Stimulated activated CD4-positive, alpha-beta T cell treated with anti-CD3 and anti-CD28 coated beads, Interleukin-4, amount 100 ng/mL, for 1 hour (primary cell): Measurements from ENCODE around the gene GRM8.

Source experiments
- DNase-seq: peaks from one replicate; pipeline ENCODE4 v3.0.0-alpha.2; 2020

GRM8 gene

DNA sequence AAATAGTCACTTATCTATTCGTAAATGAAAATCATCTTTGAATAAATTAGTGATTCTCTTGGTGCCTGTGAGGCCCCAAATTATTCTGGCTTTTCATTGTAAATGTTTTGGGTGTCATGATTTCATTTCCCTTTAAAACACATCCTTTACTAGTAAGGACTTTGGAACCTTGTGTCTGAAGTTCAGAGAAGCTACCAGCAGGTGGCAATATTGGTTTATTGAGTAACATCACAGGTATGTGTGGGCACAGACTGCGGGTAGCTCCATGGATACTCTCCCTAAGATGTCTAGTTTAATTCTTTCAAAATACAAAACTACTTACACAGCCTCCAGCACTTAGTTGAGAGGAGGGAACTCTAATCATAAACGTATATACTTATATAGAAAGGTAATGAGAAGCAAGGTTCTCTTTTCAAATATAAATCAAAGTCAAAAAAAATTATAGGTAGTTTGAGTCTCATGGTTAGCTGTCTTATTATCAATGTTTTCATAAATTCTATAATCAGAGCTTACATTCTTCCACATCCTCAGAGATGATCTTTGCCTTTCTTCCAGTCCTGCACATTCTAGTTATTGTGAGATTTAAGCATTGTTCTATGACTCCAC lies 449.6 kb downstream of the GRM8 start:
- DNase-seq = peak; percentile 2

DNA sequence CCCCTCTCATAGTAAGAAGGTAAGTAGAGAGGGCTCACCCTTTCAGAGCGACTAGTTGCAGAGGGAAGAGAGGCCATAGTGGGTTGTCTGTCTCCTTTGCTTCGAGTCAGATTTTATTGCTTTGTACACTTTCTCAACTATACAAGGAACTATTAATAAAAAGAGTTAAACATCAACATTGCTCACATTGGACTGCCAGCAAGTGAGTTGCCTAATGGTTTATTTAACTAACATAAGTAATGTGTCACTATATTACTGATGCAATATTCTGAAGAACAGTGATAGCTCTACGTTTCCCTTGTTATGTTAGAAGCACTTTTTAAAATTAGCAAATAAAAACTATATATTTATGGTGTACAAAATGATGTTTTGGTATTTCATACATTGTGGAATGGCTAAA lies 451.0 kb downstream of the GRM8 start:
- no peak for DNase-seq

DNA sequence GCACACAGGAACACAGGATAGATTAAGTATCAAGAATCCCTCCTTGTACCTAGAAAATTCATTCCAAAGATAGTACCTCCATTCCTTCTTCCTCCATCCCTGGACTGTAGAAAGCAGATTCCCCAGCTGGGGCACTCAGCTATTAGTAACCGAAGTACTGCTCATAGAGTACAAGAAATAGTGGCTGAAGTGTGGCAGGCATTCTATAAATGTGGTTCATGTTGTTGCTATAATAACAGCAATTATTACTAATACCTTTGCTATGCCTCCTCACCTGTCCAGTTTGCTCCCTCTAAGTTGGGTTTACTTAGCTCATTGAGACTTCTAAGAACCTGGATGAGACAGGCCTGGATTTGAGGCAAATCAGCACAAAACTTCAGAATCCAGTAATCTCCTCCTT lies 453.2 kb downstream of the GRM8 start:
- DNase-seq = no peak

DNA sequence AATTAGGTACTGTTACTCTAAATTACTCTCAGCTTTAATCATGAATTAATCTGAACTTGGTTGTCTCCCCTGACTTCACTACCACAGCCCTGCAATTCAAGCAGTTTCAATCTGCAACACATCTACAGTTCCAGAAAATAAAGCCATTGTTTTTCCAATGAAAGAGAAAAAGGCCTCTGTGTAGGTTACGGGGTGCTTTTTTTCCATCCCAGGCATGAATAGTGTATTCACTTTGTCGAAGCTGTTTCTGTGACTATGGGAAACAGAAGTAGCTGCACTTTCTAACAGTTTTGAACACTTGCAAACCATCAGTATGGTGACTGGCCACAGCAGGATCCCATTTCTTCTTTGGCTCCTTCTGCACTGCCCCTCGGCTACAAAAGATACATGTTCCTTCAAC lies 460.2 kb downstream of the GRM8 start:
- DNase-seq = no peak

DNA sequence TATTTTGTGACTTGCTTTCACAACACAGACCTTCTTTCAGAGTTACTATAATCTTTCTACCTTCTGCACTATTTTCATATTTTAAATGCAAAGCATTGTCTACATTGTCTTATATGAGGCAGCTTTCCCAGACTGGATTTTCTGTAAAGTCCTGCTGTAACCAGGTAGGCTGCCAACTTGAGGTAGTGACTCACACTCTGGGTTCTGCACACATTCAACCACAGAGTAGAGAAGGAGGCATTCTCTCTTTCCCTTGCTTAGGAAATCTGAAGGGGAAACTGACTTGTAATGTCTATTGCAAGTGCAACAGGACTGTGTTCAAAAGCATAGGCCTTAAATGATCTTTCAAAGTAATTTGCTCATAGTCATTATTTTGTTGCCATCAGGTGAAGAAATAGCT lies 461.4 kb downstream of the GRM8 start:
- DNase-seq = no peak

DNA sequence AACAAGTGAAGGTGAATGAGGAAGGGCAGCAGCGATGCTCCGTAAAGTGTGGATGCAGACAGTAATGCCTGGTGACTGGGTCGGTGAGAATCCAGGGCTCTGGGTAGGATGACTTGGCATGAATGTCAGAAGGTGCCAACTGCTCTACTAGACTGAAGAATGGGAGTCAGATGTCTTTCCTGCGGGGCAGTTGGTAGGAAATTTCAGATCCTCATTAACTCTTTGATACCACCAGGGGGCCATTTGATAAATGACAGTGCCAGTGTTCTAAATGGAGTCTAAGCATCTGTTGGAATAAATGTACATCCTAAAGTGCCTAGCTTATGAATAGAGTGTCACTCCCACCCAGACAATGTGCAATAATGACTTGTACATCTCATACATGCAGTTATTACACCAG lies 462.0 kb downstream of the GRM8 start:
- DNase-seq = no peak

DNA sequence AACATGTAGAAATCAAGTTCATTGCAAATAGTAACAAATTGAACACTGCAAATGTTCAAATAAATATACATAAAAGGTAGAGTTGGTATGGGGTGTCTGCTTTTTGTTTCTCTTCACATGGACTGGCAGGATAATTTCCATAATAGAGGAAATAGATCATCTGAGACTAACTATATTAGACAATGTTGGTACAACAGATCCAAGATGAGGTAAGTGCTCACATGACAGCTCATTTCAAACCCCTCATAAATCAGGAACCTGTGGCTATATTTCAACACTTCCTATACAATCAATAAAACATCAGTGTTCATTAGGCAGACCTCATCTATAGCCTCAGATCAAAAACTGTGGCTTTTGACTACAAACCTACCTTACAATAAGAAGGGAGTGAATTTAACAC lies 469.1 kb downstream of the GRM8 start:
- no peak for DNase-seq

DNA sequence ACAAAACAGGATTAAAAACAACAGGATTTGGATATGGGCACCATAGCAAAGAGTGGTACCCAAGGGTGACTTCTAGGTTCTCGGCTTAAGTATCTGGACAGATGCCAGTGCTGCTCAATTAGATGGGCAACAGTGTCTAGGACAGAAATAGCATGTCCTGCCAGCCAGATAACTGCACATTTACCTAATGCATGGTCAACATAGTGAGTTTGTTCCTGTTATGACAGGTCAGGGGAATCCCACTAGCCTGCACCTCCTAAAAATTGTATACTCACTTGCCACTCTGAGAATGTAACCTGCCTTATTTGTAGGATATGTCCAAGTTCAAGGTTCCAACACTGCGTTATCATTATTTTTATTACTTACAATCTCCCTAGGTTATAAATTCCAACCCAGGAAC lies 471.7 kb downstream of the GRM8 start:
- DNase-seq = no peak

DNA sequence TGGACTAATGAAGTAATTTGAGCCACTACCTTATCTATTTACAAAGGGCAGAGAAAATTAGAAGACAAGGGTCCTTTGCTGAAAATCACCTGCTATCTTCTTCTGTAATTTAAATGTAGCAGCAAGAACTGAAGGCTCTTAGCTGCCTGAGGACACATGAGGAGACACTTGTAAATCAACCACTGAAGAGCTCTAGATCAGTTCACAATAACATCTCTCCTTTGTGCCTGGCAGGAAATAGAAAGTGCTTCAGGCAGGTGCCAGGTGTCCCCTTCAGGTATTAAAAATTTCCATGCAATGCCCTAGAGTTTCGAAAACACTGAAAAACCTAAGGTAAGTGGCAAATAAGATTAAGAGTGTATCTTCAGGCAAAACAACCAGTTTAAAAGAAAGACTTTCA lies 474.6 kb downstream of the GRM8 start:
- DNase-seq = no peak

DNA sequence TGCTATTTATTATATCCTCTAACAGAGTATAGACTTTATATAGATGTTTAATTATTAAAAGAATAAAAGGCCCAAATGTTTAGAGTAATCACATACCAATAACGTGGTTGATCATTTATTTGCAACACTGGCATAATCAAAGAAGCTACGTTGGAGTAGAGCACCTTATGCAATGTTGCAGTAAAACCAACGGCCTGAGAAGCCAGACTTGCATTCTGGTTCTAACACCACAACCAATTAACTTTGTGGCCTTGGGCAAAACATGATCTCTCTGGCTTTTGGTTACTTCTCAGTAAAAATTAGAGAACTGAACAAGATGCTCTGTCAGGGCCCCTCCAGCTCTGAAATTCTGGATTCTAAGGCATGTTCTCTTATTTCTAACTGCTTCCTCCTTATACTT lies 476.2 kb downstream of the GRM8 start:
- no peak for DNase-seq

DNA sequence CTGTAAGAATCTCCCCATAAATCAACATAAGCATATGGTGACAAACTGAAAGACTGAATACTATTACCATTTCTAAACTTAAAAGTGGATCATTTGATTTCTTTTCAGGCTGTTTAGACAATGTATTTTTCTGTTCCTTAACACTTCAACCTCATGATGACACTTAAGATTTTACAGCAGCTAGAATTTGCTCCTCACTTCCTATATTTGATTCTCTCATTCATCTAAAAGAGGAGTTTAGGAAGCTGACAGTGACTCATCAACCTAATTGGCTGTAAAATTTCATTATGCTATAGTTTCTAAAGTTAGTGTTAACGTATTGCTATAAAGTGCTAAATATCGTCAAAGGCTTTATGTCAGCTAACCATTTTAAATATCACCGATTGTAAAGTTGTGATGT lies 478.7 kb downstream of the GRM8 start:
- DNase-seq = no peak

DNA sequence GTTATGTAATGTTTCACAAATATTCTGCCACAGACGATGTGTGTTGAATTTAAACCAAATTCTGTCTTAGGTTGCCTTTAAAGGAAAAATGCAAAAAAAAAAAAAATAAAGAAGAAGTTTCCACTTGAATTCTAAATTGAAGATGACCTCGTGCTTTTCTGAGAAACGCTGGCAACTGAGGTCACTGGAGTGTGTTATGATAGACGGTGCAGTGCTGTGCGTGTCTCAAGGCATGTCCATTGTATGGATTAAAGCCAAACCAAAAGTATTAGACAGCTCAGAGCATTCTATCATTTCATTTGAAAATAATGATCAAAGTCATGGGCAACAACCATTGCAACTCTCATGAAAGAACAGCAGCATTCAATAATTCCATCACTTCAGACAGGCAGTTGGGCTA lies 483.9 kb downstream of the GRM8 start:
- DNase-seq = no peak

DNA sequence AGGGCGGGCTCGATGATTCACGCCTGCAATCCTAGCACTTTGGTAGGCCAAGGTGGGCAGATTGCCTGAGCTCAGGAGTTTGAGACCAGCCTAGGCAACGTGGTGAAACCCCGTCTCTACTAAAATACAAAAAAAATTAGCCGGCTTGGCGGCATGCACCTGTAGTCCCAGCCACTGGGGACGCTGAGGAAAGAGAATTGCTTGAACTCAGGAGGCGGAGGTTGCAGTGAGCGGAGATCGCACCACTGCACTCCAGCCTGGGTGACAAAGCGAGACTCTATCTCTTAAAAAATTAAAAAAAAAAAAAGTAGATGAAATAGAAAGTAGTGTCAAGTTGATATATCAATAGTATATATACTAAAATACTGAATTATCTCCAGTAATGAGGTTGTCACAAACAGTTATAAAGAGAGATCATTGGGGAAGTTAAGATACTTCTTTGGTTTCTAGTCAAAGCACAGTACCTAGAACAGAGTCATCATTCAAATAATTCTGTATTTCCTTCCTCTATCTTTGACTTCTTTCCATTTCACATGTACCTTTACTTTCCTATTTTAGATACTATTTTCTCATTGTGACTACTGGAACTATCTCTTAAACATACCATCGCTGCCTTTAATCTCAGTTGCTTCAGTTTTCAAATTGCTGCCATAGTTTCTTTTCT lies 491.7 kb downstream of the GRM8 start:
- no peak for DNase-seq

DNA sequence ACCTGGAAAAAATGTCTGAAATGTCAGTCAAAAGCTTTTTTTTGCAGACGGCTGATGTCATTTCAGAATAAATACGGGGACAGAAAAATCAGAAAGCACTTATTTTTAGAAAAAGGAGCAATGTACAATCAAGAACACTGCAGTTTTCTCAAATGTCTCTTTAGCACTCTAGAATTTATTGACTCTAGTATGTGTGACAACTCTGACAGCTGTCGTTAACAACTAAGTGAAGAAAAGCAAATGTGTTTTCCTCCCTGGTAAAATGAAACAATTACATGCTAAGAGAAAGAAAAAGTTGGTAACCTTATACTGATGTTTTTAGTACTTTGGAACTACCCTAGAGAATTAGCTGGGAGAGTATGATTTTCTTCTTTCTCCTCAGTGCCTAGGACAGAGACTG lies 497.4 kb downstream of the GRM8 start:
- no peak for DNase-seq

DNA sequence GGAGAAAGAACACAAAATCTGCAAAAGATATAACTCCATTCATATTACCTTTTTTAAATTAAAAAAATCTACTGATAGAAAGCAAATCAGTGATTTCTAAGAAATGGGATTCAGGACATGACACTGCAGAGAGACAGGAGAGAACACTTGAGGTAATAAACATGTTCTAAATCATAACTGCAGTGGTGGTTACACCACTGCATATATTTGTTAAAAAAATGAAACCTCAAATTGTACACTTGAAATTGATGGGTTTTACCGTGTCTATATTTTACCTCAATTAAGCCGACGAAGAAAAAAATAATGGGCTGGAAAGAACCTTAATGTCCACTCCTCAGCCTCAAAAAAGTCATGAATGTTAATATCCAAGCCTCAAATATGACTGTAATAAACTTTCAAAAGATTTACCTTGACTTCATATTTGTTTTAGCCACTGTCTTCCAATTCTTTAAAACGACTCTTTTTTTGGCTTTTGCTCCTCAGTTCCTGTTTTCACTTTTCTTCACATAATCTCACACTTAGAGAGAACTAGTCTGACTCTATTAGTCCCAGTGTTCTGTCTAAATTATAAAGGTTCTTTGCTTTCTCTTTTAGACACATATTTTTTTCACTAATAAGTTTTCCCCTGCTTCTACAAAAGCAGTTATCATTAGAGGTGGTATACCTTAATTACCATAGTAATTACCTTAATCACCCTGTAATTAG lies 502.4 kb downstream of the GRM8 start:
- DNase-seq = no peak

DNA sequence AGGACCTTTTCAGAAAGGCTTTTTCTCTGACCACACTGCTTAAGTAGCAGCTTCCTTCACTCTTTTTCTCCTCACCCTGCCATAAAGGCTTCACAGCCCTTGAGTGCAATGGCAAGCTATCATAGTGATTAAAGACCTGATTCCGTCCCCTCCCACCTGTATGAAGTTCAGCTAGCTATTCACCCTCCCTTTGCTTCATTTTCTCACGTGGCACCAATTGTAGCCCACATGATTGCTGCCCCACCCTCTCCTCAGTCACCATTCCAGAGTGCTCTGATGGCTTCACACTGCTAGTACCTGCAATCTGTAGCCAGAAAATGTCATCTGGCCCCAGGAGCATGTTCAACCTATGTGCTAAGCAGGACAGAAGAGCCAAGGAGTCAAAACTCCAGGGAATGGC lies 523.8 kb downstream of the GRM8 start:
- DNase-seq = no peak

DNA sequence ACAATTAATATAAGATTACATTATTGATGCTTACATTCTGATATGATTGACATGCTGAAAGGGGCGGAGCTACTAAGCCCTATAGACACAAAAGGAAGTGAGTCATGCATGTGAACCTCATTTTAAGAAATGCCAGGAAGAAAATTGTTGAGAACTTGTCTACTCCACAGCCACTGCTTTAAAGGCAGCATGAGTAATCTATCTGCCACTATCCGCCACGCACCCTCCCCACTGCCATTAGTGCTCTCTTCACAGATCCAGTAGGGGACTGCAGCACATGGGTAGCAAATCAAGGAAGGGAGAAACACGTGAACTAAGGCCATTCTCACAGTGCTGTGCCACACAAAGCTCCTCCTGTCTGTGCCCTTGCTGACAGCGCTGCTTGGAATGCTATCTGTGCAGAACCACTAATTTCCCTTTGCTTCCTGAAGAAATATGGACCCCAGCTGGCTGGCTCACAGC lies 524.8 kb downstream of the GRM8 start:
- DNase-seq = no peak

DNA sequence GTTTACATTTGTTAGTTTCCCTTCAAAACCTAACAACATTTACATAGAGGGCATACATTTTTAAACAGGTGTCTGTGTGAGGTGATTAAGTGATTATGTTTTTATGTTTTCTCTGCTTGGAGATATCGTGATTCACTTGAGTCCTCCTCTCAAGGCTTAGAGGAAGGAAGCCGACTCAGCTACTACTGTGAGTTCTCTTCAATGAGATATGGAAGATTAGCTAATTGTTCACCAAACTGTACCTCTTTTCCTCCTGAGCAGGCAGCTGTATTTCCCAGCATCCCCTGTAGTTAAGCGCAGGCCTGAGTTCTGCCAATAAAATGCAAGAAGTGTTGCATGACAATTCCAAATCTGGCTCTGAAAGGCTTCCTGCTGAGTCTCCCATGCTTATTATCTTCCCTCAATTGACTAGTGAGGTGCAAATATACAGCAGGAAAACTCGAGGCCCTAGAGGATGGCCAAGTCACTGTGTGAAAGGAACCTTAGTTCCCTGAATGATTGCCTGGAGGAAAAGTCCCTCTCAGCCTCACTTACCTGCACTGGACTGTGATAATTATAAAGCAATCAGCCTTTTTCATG lies 528.7 kb downstream of the GRM8 start:
- no peak for DNase-seq

DNA sequence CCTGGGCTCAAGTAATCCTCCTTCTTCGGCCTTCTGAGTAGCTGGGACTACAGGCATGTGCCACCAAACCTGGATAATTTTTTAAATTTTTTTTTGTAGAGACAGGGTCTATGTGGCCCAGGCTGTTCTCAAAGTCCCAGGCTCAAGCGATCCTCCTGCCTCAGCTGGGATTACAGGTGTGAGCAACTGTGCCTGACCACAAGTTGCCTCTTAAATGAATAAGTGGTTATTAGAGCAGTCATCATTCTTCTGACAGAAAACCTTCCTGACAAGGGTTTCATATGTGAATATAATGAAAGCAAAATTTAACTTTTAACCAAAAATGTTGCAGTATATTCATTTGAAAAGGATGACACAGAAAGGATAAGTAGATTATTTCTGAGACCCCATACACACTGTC lies 532.5 kb downstream of the GRM8 start:
- no peak for DNase-seq

DNA sequence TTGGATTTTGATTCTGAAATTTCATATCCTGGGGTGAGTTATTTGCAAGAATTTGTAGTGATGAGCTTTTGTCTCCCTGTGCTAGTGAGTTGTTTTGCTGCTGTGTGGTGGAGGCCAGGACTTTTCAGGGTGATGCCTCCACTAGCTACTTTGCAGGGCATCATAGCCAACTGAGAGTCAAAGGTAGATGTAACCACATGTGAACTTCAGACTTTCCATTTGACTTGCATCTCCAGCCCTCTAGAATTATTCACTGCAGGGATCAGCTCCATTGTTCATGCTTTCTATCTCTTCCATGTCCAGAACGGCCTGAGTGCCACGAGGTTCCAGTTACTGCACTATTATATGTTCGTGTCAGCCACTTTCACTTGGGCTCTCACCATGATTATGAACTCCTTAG lies 534.3 kb downstream of the GRM8 start:
- DNase-seq = no peak

DNA sequence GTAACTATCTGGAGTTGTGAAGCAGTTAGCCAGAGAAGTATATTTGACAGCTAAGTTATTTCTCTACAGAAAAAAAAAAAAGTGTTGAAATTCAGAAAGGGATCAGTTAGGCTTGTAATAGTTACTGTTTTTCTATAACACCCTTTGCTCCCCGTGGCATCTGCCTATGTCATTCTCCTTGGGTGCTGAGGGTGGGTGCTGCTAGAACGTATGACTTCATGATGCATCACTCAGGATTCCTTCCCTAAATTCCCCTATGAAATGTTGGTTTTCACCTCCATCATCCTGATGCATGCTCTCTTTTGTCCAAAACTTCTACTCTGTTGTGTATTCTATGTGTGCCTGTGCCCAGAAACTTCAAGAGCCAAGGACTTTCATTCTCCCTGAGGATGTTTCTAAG lies 536.4 kb downstream of the GRM8 start:
- DNase-seq = no peak

DNA sequence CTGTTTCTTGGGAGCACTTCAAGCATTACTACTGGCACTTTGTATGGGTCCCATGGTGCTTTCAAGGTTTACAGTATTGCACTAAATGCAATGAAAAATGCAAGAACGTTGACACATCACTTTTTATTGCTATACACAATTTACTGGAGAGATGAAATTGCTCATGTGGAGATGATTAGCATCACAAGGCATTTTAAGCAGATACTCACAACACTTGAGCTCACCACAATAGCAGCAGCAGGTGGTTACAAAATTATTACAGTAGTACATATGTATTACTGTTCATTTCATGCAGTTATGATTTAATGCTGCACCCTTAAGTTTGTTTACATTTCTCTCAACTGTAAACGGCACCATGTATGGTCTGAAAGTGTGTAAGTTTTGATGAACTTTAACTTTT lies 537.7 kb downstream of the GRM8 start:
- no peak for DNase-seq

DNA sequence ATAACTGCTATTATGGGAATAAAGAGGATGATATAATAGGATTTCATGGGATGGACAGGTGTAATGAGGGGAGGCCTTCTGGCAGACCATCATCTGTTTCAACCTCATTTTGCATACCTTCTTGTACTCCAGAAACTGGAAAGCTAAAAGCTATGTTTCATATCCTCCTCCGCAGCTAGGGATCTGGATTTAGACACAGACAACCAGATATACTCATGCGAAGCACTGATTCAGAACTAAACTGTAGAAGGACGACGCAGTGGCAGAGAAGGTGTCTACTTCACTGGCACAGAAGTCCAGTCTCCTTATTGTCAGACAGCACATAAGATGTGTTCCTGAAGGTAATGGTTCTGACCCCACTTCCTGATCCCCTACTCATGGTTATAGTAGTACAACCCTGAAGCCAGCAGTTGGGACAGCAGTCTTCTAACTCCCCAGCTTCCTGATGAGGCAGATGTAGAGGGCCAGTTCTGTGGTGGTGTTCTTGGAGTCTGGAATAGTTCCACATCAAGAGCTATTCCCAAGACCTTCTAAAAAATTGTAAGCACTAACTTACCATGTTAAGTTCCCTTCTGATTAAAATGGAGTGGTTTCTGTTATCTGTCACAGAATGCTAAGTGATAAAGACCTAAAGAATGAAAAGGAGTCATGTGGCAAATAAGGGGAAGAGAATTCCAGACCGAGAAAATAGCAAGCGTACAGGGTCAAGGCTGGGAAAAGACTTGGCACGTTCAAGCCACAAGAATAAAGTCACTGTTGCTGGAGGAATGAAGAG lies 550.3 kb downstream of the GRM8 start:
- DNase-seq = no peak
